OCI-LY3 (cell line): ENCODE results near the gene LANCL3.
"Not testable (repeated sequence)": the region's sequence is repeated elsewhere in the genome, so short reads cannot be mapped to it uniquely, and the experiment has no call there.

Source experiments
- EZH2phosphoT487 ChIP-seq: fragments of 200-600 bp; shearing (Covaris generic); IDR thresholded peaks from 2 replicates; pipeline ENCODE4 v1.6.1; 2018; ENCODE audit warnings: antibody characterized with exemption, mixed run types, low read depth
- TF ChIP-seq, protein P1 (sequence below): fragments of 200-600, 300-600 bp; sonication (generic); IDR thresholded peaks from 2 replicates; pipeline ENCODE4 v1.5.1; 2014; ENCODE audit warnings: antibody characterized with exemption, low read length, low read depth

DNA sequence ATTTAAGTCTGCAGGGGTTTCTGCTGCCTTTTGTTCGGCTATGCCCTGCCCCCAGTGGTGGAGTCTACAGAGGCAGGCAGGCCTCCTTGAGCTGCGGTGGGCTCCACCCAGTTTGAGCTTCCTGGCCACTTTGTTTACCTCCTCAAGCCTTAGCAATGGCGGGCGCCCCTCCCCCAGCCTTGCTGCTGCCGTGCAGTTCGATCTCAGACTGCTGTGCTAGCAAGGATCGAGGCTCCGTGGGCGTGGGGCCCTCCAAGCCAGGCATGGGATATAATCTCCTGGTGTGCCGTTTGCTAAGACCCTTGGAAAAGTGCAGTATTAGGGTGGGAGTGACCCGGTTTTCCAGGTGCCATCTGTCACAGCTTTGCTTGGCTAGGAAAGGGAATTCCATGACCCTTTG is 15.9 kb downstream of the LANCL3 start:
- TF ChIP-seq, protein P1, sequence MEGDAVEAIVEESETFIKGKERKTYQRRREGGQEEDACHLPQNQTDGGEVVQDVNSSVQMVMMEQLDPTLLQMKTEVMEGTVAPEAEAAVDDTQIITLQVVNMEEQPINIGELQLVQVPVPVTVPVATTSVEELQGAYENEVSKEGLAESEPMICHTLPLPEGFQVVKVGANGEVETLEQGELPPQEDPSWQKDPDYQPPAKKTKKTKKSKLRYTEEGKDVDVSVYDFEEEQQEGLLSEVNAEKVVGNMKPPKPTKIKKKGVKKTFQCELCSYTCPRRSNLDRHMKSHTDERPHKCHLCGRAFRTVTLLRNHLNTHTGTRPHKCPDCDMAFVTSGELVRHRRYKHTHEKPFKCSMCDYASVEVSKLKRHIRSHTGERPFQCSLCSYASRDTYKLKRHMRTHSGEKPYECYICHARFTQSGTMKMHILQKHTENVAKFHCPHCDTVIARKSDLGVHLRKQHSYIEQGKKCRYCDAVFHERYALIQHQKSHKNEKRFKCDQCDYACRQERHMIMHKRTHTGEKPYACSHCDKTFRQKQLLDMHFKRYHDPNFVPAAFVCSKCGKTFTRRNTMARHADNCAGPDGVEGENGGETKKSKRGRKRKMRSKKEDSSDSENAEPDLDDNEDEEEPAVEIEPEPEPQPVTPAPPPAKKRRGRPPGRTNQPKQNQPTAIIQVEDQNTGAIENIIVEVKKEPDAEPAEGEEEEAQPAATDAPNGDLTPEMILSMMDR, result not testable (repeated sequence)
- TF ChIP-seq EZH2phosphoT487, result not testable (repeated sequence)
